Gastroesophageal sphincter (tissue), 4 donors: ENCODE results near the gene LRRC40. TPM values are rescaled to one million over a fixed set of nuclear protein-coding genes. Genes with fewer than 3 reads are reported as not detected.

Experiments used
- ATAC-seq: fragments of 150-250 bp; one replicate; pipeline ENCODE4 v1.9.1; 2016; ENCODE audit warnings: mild to moderate bottlenecking, moderate library complexity
- H3K27ac ChIP-seq, 4 donors: fragments of 200-600 bp; sonication (generic) in 3 of 4; 1 replicate in 3 of 4; 2 replicates in 1 of 4; pipeline ENCODE4 v1.5.1; 2016 to 2019
- H3K27me3 ChIP-seq: fragments of 200-600 bp; sonication (generic); one replicate; pipeline ENCODE4 v1.5.1; 2019
- H3K36me3 ChIP-seq, 2 donors: fragments of 200-600 bp; sonication (generic); one replicate each; pipeline ENCODE4 v1.5.1; 2019; ENCODE audit warnings: control low read depth in 1 of 2
- H3K4me1 ChIP-seq, 3 donors: fragments of 200-600 bp; sonication (generic); 1 replicate in 2 of 3; 2 replicates in 1 of 3; pipeline ENCODE4 v1.5.1; 2016 to 2019; ENCODE audit warnings: control low read depth in 2 of 3
- H3K4me3 ChIP-seq, 2 donors: fragments of 200-600 bp; sonication (generic); one replicate each; pipeline ENCODE4 v1.5.1; 2019; ENCODE audit warnings: mild to moderate bottlenecking in 1 of 2, moderate library complexity in 1 of 2
- H3K9me3 ChIP-seq, 3 donors: fragments of 200-600 bp; sonication (generic); one replicate each; pipeline ENCODE4 v1.5.1; 2017 to 2019; ENCODE audit warnings: control low read depth in 2 of 3
- CTCF ChIP-seq, 4 experiments: fragments of 200-600 bp in 2 of 4; fragments of 450-650 bp in 2 of 4; sonication (generic) in 1 of 4; IDR thresholded peaks; one replicate each; pipeline ENCODE4 v1.5.1; 2017 to 2019; ENCODE audit warnings: antibody characterized with exemption in 4 of 4, mild to moderate bottlenecking in 2 of 4, moderate library complexity in 2 of 4
- EP300 ChIP-seq: sonication (generic); formaldehyde crosslinking; IDR thresholded peaks from one replicate; pipeline ENCODE4 v1.6.1; 2017; ENCODE audit warnings: antibody characterized with exemption, mild to moderate bottlenecking
- POLR2A ChIP-seq, 2 donors: fragments of 450-650 bp; IDR thresholded peaks; one replicate each; pipeline ENCODE4 v1.6.1; 2017; ENCODE audit warnings: antibody characterized with exemption in 2 of 2, mild to moderate bottlenecking in 2 of 2, moderate library complexity in 1 of 2
- POLR2AphosphoS5 ChIP-seq: sonication (generic); formaldehyde crosslinking; IDR thresholded peaks from one replicate; pipeline ENCODE4 v1.6.1; 2017; ENCODE audit warnings: antibody characterized with exemption
- WGBS, 2 donors: methylation state at CpG; one replicate each; pipeline ENCODE4 v1.1.5; 2018; ENCODE audit warnings: low coverage in 1 of 2; 5-methylcytosine and 5-hydroxymethylcytosine counted together
- small RNA-seq, 4 donors: library from RNA; depleted of rRNA; stranded (forward); fragments of <200 nt; gene quantifications; one replicate each; pipeline ENCODE3, GENCODE V24; 2016
- total RNA-seq, 4 donors: library from RNA; depleted of rRNA; stranded (reverse); fragments of >200 nt; gene quantifications; one replicate each; pipeline ENCODE4 v1.1.0, GENCODE V29; 2016

LRRC40 gene
- total RNA-seq, 4 donors from 2014 or later = 12.9 to 25.4 (median 18.5) TPM

- 88 to 100% methylated on average over 1 to 5 of the region's 5 CpGs for WGBS, 2 donors
- no peak overlapping the region for H3K27ac ChIP-seq
- H3K36me3 ChIP-seq = no peaks in the 10 kb centered on the region
- no peaks in the 10 kb centered on the region for H3K4me1 ChIP-seq
- no peak for ATAC-seq
- TF ChIP-seq POLR2A (IDR thresholded peaks at IDR 0.05) (no peak), EP300 (no peak), CTCF (IDR thresholded peaks at IDR 0.05) (no peak), POLR2AphosphoS5 (no peak)
- H3K4me3 ChIP-seq = no peak overlapping the region
- H3K9me3 ChIP-seq = no peaks in the 10 kb centered on the region
- no peaks in the 10 kb centered on the region for H3K27me3 ChIP-seq
Measured at GRCh38 chr1:70112838-70113237, 92.5 kb downstream of the LRRC40 start.

- no peak overlapping the region for H3K27ac ChIP-seq
- H3K27me3 ChIP-seq = no peaks in the 10 kb centered on the region
- 75 to 87% methylated on average over 3 to 4 of the region's 5 CpGs for WGBS, 2 donors
- no peak overlapping the region for H3K4me3 ChIP-seq
- no peaks in the 10 kb centered on the region for H3K4me1 ChIP-seq
- H3K36me3 ChIP-seq = no peaks in the 10 kb centered on the region
- no peaks in the 10 kb centered on the region for H3K9me3 ChIP-seq
- no peak for ATAC-seq
- TF ChIP-seq EP300 (no peak), POLR2AphosphoS5 (no peak), POLR2A (IDR thresholded peaks at IDR 0.05) (no peak), CTCF (IDR thresholded peaks at IDR 0.05) (no peak)
Measured at GRCh38 chr1:70109241-70109640, 96.1 kb downstream of the LRRC40 start.

GRCh38 chr1:70103770-70104169 is 101.6 kb downstream of the LRRC40 start:
- no peak for ATAC-seq
- H3K4me3 ChIP-seq = no peak overlapping the region
- no peaks in the 10 kb centered on the region for H3K36me3 ChIP-seq
- H3K27ac ChIP-seq = no peak overlapping the region
- H3K27me3 ChIP-seq = no peaks in the 10 kb centered on the region
- H3K4me1 ChIP-seq = no peaks in the 10 kb centered on the region
- H3K9me3 ChIP-seq = no peaks in the 10 kb centered on the region
- 75 to 94% methylated on average over 1 of the region's 1 CpG for WGBS, 2 donors
- TF ChIP-seq EP300 = no peak
- no peak for TF ChIP-seq POLR2AphosphoS5
- TF ChIP-seq CTCF (IDR thresholded peaks at IDR 0.05) = no peak
- no peak for TF ChIP-seq POLR2A (IDR thresholded peaks at IDR 0.05)

GRCh38 chr1:70101774-70102173 is 103.6 kb downstream of the LRRC40 start:
- Histone ChIP-seq H3K9me3 (no peaks in the 10 kb centered on the region), H3K4me3 (no peak overlapping the region), H3K27ac (no peak overlapping the region), H3K27me3 (no peaks in the 10 kb centered on the region), H3K36me3 (no peaks in the 10 kb centered on the region), H3K4me1 (no peaks in the 10 kb centered on the region)
- no peak for ATAC-seq
- TF ChIP-seq CTCF (IDR thresholded peaks at IDR 0.05) = no peak
- no peak for TF ChIP-seq EP300
- no peak for TF ChIP-seq POLR2AphosphoS5
- TF ChIP-seq POLR2A (IDR thresholded peaks at IDR 0.05) = no peak
- 80% methylated on average over 1 of the region's 1 CpG; no CpG with 5 or more reads in 1 of the 2 donors for WGBS, 2 donors

- 56 to 69% methylated on average over 2 of the region's 2 CpGs for WGBS, 2 donors
- Histone ChIP-seq H3K27ac (no peak overlapping the region), H3K4me1 (no peaks in the 10 kb centered on the region), H3K36me3 (no peaks in the 10 kb centered on the region), H3K27me3 (no peaks in the 10 kb centered on the region), H3K4me3 (no peak overlapping the region), H3K9me3 (no peaks in the 10 kb centered on the region)
- no peak for ATAC-seq
- TF ChIP-seq EP300 = no peak
- no peak for TF ChIP-seq POLR2A (IDR thresholded peaks at IDR 0.05)
- no peak for TF ChIP-seq CTCF (IDR thresholded peaks at IDR 0.05)
- TF ChIP-seq POLR2AphosphoS5 = no peak
Measured at GRCh38 chr1:70101231-70101630, 104.1 kb downstream of the LRRC40 start.

Small RNAs within 50 kb of the gene (small RNA-seq; reads per million reads assigned to genes)
- 0 reads per million in 4 donors for gene RN7SL242P

Other genes starting within 250 kb of the LRRC40 start
- gene SRSF11, start 15.8 kb upstream of the LRRC40 start, total RNA-seq = 100 to 1,000 TPM in 2 of 4 donors, 10 to 100 TPM in 2; 61.3 to 170 (median 122) TPM
- gene ANKRD13C, start 149.1 kb upstream of the LRRC40 start, total RNA-seq = 10 to 100 TPM; 20.5 to 37.5 (median 26.5) TPM
- 1 to 10 TPM; 1.0 to 4.4 (median 3.0) TPM for gene CTH, start 205.7 kb upstream of the LRRC40 start, total RNA-seq